MV-4-11 (cell line): ENCODE results near the gene AP1S3.
"Not testable (repeated sequence)": the region's sequence is repeated elsewhere in the genome, so short reads cannot be mapped to it uniquely, and the experiment has no call there.

Source experiments
- DNase-seq: peaks from one replicate; lab custom pipeline; 2025; lab: John Stamatoyannopoulos, UW

AP1S3 gene

DNA sequence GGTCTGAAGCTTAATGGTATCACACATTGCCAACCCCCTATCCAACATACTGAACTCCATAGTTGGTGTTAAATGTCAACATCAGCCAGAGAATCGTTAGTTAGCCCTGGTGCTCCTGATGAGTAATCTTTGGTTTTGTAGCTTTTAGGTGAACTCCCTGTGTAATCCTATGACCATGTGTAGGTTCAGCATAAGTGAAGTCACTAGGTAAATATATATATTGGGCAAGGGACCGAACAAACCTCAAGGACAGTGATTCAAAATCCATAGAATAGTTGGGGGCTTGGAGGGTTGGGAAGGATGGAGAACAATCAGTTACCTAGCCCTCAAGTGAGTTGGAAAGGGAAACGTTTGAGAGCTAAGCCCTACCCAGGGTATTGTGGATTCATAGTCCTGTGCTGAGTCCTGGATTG, 16.0 kb upstream of the AP1S3 start:
- no peak for DNase-seq

DNA sequence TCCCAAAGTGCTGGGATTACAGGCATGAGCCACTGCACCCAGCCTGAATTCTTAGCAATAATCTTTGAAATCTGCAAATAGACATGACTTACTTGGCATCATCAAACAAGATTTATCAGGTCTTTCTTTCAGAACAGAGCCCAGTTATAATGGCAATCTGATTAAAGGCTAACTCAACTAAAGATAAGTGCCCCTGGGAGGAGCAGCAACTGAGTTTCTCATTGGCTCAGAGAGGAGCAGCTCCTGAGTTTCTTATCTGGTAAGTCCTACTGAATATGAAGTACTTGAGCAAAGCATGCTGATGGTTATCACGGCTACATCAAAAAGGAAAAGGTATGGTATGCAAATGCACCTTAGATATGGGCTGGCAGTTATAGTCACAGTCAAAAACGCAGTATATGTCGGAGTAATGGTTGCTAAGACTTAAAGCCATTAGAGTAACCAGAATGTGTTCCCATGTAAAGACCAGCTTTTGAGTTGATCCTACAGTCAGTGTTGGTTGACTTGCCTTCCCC, 15.0 kb upstream of the AP1S3 start:
- DNase-seq, result no peak

DNA sequence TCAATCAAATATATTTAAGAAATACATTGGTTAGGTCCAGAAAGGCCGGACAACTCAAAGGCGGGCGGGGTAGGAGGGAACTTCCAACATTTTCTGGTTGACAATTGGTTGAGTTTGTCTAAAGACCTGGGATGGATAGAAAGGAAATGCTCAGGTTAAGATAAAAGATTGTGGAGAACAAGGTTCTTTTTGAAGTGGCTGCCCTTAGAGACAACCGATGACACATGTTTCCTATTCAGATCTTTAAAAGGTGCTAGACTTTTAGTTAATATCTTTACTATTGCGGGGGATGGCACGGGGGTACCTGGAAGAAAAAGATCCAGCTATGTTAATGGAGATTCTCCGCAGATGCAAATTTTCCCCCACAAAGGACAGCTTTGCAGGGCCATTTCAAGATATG, 10.0 kb upstream of the AP1S3 start:
- DNase-seq, result no peak

- DNase-seq, result no peak
Measured at GRCh38 chr2:223846515-223846914, 9.1 kb upstream of the AP1S3 start.

GRCh38 chr2:223841436-223842190, 4.2 kb upstream of the AP1S3 start:
- DNase-seq, result peak; percentile 59

DNA sequence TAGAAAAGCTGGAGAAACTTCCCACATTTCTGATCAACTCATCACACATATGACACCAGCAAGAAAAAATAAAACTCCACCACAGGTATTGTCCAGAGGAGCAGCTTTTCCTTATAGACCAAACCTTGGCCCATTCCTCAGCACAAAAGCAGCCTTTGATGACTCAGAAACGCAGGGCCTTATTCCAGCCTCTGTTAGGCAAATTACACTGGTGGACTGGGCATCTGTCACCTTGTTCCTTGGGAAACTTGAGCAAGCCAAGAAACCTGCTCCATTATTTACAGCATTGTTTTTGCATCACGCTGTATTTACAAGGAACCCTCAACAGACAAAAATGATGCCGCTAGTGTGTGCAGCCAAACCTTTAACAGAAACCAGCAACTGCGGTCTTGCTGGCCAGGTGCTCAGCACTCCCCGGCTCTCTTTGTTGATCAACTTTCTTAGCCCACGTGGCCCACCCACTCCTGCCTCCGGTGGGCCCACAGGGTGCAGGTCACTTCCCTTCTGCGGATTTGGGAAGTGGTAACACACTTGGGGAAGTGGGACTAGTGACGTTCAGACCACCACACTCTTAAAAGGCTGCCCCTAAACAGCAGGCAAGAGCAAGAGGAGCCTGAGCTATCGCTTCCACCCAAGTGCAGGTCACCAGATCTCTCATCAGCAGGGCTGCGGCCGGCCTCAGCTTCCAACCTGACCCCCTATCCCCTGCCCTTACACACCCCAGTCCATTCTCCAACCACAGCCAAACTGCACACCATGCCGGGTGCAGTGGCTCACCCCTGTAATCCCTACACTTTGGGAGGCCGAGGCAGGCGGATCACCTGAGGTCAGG, 1.5 kb downstream of the AP1S3 start:
- peak; percentile 88 for DNase-seq

DNA sequence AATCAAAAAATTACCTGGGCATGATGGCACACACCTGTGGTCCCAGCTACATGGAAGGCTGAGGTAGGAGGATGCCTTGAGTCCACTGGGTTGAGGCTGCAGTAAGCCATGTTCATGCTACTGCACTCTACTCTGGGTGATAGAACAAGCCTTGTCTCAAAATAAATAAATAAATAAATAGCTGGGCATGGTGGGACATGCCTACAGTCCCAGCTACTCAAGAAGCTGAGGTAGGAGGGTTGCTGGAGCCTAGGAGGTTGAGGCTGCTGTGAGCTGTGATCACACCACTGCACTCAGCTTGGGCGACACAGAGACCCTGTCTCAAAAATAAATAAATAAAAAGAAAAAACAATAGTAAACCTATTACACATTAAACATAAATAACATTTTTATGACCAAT, 3.0 kb downstream of the AP1S3 start:
- no peak for DNase-seq

DNA sequence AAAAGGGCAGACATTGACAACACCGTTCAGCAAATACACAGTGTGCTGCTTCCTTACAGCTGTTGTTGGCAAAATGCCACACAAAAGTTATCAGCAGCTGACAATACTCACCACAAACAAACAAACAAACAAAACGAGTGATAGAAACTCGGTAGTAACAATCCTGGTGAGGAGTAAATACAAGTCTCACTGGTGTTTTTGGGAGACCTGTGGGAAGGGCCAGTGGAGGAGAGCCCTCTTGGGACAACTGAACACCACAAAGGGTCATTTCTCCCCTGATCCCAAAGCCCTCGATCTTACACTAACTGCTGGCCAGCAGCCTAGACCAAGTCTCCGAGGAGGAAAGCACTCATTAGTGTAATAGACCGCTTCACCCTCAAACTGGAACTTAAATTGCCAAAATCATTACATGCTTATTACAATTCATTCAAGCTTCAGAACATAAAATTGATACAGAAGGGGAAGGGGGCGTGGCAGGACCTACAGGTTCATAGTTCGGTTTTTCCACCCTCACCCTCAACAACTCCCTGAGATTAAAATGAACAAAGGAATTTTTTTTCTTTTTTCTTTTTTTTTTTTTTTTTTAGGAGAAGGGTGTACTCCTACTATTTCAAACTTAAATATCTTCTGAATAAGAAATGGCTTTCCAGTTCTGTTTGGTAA, 5.0 kb downstream of the AP1S3 start:
- no peak for DNase-seq

DNA sequence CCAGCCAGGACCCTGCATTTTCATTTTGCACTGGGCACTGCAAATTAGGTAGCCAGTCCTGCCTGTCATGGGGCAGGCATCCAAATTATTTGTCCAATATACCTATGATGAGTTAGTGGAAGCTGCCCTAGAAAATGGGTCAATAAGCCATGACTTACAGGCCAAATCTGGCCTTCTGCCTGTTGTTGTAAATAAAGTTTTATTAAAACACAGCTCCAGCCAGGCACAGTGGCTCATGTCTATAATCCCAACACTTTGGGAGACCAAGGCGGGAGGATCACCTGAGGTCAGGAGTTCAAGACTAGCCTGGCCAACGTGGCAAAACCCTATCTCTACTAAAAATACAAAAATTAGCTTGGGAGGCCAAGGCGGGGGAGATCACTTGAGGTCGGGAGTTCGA, 8.3 kb downstream of the AP1S3 start:
- no peak for DNase-seq

DNA sequence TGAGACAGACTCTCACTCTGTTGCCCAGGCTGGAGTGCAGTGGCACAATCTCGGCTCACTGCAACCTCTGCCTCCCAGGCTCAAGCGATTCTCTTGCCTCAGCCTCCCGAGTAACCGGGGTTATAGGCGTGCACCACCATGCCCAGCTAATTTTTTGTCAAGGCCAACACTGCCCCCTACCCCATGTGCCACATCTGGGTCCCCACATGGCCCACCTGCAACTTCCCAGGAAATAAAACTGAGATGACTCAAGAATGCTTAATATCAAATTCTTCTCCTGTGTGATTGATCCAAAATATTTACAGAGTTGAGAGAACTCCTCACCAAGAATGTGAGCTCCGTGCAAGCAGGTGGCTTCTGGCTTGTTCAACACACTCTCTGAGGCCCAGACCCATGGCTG, 9.1 kb downstream of the AP1S3 start:
- no peak for DNase-seq

DNA sequence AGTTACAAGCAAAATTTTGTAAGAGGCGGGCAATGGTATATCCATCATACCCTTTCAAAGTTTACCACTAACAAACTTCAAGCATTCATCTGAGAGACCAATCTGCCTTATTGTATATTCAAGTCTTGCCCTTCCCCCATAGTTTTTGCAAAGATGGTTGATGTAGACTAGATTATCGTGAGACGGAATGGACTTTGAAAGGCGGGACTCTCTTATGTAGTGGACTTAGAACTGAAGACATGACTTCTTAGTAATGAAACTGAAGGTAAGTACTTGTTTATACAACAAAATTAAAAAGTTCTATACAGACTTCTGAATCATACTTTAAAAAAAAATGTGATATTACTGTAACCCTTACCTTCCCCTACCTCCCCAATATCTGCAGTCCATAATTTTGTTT, 10.4 kb downstream of the AP1S3 start:
- no peak for DNase-seq

- no peak for DNase-seq
Measured at GRCh38 chr2:223824301-223824700, 13.1 kb downstream of the AP1S3 start.

DNA sequence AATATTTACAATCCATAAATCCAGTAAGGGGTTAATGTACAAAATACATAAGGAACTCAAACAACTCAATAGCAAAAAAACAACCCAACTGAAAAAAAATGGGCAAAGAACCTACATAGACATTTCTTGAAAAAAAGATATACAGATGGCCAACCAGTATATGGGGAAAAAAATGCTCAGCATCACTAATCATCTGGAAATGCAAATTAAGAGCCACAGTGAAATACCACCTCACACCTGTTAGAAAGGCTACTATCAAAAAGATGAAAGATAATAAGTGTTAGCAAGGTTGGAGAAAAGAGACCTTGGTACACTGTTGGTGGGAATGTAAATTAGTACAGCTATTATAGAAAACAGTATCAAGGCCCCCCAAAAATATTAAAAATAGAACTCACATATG, 14.6 kb downstream of the AP1S3 start:
- DNase-seq, result no peak

GRCh38 chr2:223820549-223820948, 16.8 kb downstream of the AP1S3 start:
- no peak for DNase-seq

DNA sequence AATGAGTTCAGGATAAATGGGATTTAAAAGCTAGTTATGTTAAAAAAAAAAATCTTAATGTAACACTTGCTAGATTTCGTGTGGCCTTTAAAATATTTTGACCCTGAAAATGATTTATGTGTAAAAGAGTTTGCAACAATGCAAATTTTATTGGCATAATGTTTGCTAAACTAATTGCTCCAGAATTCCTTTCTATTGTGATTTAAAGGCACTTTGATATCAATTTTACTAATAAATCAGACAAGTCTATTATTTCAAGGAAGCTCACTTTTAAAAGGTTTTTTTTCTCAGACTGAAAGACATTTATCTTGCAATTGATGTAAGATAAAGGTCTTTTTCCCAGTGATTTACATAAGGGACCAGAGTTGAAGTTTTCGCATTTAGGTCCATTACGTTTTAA, 17.5 kb downstream of the AP1S3 start:
- no peak for DNase-seq

GRCh38 chr2:223815884-223816570, 21.4 kb downstream of the AP1S3 start:
- no peak for DNase-seq

DNA sequence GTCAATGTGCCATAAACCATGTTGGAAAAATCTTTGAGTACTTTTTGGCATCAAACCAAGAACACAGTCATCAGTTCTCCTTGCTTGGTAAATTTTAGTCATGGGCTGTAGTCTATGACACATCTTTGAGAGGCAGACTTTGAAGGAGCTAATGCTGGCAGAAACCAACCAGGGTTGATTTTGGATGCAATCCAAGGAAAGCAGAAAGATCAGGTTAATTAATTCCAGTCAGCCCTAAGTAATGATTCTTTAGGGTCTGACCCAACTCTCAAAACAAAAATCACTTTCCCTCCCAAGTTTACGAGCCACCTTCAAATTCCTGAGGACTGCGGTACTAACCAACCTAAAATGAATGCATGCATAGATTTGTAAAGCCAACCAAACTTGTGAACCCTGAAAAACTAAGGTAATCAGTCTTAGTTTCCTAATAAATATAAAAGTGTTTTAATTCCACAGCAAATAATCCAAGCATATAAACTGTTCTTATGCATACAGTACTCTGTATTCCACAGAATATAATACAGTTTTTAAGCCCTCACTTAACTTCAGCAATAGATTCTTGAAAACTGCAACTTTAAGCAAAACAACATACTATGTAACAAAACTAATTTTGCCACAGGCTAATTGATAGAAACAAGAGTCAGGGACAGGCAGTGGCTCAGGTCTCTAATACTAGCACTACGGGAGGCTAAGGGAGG, 22.0 kb downstream of the AP1S3 start:
- peak; percentile 39 for DNase-seq

DNA sequence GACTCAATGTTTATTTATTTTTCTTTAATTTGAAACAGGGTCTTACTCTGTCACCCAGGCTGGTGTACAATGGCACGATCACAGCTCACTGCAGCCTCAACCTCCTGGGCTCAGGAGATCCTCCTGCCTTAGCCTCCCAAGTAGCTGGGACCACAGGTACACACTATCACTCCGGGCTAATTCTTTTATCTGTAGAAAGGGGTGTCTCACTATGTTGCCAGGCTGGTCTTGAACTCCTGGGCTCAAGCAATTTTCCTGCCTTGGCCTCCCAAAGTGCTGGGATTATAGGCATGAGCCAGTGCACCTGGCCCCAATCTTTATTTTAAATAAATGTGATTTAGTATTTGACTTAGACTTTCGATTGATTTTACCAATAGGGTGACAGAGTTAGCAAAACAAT, 22.6 kb downstream of the AP1S3 start:
- not testable (repeated sequence) for DNase-seq

- no peak for DNase-seq
Measured at GRCh38 chr2:223813329-223813728, 24.1 kb downstream of the AP1S3 start.

- no peak for DNase-seq
Measured at GRCh38 chr2:223811757-223812156, 25.6 kb downstream of the AP1S3 start.

- no peak for DNase-seq
Measured at GRCh38 chr2:223805008-223805407, 32.4 kb downstream of the AP1S3 start.
